SHP77 treated with DMSO at 0.1 percent for 48 hours (cell line): ENCODE measurements around the gene TAGLN3.
"Not testable (repeated sequence)": the region's sequence is repeated elsewhere in the genome, so short reads cannot be mapped to it uniquely, and the experiment has no call there.

Experiments used
- DNase-seq: peaks from one replicate; lab custom pipeline; 2025; lab: John Stamatoyannopoulos, UW

Gene TAGLN3

DNA sequence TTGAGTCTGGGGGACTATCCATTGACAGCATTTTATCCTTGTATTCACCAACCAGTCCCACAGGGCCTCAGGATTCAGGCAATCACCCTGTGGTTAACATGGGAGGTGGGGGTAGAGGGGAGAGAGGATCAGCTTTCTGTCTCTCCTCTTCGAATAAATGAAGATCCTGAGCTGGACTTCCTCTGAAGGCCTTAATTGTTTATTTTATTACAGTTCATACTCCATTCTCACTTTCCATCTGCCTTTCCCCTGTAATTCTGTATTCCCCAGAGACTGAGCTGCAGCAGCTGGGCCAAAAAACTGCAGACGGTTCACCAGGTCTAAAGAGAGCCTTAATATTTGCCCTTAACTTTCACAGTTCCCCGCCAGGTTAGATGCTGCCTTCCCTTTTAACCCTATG is 11.9 kb downstream of the TAGLN3 start:
- DNase-seq: no peak

- no peak for DNase-seq
Observed at GRCh38 chr3:112011376-112011940, 12.7 kb downstream of the TAGLN3 start.

DNA sequence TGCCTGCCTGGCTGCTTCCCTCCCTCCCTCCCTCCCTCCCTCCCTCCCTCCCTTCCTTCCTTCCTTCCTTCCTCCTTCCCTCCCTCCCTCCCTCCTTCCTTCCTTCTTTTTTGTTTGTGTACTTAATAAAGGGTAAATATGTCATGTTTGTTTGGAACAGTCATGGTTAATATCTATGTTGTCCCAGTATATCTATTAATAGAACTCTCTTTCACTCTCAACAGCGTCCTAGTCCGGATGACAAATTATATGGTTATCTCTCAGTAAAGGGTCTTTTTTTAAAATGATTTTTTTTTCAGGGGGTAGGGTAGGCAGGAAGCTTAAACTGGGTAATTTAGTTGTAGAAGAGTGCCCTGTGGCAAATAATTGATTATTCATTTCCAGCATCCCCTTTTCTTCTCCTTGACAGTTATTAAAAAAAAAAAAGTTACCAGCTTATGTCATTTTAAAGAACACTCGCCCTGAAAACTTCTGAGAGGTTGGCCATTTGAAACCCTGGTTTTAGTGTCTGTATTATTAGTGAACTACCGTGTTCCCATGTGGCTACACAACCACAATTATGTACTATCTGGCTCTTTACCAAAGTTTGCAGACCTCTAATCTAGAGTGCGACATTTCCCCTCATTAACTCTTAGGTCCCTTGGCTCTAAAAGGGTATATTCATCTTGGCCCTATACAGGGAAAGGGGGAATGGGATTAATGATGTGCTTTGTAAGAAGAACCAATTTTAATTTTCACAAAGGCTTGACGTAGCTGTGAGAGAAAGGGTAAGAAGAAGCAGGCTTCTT is 13.7 kb downstream of the TAGLN3 start:
- DNase-seq: no peak

- DNase-seq: peak; percentile 37
Observed at GRCh38 chr3:112013058-112013783, 14.5 kb downstream of the TAGLN3 start.

GRCh38 chr3:112013784-112014143 is 15.0 kb downstream of the TAGLN3 start:
- DNase-seq: no peak

DNA sequence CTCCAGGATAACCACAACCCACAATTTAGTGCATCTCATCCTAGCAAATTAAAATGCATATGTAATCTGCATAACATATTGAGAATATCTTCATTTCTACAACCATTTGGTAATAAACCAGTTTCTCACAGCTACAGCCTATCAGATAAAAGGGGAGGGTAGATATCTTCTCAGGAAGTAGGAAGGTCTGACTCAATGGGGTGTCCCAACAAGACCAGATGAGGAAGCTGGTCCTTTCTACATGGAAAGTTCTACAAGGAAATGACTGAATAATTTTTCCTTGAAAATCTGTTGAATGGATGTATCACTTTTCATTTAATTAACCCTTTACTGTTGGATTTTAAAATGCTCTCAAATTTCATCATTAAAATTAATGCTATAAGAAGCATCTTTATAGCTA is 18.4 kb downstream of the TAGLN3 start:
- no peak for DNase-seq

GRCh38 chr3:112018712-112019111 is 20.0 kb downstream of the TAGLN3 start:
- no peak for DNase-seq

DNA sequence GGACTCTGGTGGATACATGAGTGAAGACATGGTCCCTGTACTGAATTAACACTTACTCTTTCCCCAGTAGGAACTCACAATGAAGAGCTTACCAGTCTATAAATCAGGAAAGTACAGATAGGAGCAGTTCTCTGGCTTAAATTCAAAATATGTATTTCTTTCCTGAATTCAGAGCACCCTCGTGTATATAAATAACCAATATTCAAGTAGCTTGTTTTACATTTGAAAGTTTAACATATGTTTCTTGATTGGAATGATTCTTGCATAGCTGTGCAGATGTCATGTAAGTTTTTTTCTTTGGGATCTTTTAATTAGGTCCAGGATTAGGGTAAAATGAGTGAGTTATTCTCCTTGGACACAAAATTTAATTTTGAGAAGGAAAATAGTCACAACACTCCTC is 21.0 kb downstream of the TAGLN3 start:
- DNase-seq: no peak

GRCh38 chr3:112020674-112021085 is 22.0 kb downstream of the TAGLN3 start:
- DNase-seq: no peak

- DNase-seq: no peak
Observed at GRCh38 chr3:112027142-112027541, 28.4 kb downstream of the TAGLN3 start.

GRCh38 chr3:112027826-112028225 is 29.1 kb downstream of the TAGLN3 start:
- DNase-seq: no peak

DNA sequence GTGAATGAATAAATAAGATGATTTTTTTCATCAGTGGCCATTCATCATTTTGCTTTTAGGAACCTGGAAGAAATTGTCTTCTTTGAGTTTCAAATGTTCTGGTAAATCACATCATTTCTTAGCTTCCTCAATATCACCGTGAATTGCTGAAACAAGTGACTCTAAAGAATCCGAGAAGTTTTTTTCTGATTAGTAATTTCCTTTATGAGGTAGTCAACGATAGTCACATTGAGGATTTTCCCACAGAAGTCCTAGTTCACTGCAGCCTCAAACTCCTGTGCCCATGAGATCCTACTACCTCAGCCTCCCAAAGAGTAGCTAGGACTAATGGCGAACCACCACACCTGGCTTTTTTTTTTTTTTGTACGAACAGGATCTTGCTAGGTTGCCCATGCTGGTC is 32.2 kb downstream of the TAGLN3 start:
- DNase-seq: no peak

DNA sequence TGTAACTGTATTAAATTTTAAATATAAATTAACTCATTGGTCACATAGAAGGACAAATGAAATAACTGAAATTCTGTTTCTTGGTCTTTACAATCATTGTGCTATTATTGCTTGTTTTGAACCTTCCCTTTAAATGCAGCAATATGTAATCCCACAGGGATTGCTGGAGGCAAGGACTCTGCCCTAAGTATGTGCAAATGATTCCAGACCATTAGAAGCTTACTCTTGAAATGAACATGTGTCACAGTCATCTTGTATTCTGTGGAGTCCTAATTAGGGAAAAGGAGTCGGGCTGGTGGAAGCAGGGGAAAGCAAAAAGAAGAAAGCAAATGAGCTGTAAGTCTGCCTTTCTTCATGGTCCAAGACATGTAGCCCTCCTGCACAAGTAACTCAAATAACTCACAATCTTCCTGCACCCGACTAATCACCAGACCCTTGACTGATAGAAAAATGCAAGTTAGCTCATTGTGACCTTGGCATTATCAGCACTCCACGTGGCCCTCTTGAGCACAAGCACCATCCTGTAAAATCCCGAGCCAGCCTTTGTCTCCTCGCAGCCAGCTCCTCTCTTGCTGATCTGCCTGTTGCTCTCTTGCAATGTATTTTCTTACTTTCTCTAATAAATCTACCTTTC is 33.5 kb downstream of the TAGLN3 start:
- no peak for DNase-seq

DNA sequence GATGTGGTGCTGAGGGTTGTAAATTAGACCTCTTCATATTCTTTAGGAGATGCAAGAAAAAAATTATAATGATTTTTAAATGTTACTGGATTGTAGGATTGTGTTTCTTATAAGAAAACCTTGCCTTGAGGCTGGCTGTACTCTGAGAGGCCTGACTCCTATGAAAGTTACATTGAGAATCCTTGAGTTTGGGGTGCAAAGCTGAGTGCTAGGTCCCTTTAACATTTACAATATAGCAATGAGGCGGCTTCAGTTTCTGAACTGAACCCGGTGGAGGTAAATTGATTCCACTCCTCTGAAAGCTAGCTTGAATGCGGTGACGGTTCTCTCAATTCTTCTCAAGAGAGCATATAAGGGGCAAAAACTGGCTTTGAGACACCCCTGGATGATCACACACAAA is 35.7 kb downstream of the TAGLN3 start, which contains the start of gene TMPRSS7:
Gene TMPRSS7, plus strand, starts transcription at position 301 of the 400 bp plus-strand sequence. CDS start 110 bp downstream, outside the sequence.
- no peak for DNase-seq

DNA sequence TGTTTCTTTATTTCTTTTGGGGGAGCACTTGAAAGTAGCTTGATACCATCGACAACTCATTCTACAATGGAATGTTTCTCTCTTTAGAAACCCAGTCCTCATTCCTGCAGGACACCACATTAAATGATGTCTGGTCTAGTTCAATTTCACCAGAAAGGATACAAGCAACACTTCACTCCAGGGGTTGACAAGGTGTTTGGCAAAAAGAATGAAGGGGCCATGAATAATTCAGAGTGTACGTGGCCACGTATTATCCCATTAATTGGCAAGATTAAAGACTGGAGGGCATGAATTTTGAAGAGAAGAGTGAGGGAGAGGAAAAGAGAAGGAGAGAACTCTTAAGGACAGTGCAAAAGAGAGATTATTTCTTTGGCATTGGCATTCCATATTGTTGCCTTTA is 36.5 kb downstream of the TAGLN3 start:
- no peak for DNase-seq

DNA sequence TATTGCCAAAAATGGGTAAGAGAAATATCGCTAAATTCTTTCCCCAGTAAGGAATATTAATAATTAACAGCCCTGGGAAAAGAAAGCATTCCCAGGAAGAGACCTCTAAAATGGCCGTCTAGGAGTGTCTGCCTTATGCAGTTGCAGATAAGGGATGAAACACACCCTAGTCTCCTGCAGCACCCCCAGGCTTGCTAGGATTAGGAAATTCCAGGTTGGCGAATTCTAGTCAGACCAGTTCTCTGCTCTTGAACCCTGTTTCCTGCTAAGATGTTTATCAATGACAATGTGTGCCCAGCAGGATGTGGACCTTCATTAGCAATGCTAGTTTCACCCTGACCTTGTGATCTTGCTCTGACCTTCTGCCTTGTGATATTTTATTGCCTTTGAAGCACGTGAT is 38.5 kb downstream of the TAGLN3 start:
- DNase-seq: not testable (repeated sequence)

- no peak for DNase-seq
Observed at GRCh38 chr3:112038863-112039262, 40.1 kb downstream of the TAGLN3 start.

- no peak for DNase-seq
Observed at GRCh38 chr3:112041321-112041720, 42.6 kb downstream of the TAGLN3 start.

DNA sequence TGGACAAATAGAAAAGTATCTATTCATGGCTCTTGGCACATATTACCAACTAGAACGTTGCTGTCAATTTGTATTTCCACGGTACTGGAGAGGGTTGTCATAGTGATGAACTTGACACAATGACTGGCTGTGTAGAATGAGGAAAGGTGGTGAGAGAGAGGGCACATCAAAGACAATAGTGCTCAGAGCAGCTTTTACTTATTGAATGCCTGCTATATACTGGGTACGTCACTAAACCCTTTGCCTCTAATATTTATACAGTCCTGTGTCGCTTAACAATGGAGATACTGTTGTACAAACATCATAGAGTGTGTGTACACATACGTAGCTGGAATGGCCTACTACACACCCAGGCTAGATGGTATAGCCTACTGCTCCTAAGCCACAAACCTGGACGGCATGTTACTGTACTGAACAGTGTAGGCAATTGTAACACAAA is 44.1 kb downstream of the TAGLN3 start:
- peak; percentile 98 for DNase-seq

DNA sequence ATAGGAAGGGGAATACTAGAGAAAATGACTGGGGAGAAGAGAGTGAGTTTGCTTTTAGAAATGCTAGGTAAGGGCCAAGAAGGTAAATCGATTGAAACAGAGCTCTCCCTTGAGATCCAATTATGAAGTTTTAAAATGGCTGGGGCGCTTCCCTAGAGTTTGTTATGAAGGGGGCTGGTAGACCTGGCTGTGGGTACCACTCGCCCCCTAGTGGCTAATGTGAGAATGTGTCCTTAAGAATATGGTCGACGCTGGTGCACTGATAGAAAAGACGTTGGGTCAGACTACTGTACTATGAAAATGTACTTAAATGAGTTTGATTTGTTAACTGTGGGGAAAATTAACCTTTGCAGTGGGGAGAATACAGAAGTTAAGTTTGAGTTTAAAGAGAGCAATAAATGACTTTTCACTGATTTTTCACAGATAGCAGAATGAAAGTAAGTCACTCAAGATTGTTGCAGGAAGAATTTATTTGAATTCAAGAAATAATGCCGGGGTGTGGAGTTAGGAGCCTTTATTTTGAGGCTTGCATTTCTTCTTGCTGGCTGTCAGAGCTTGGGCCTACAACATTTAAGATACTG is 45.0 kb downstream of the TAGLN3 start:
- DNase-seq: peak; percentile 89

DNA sequence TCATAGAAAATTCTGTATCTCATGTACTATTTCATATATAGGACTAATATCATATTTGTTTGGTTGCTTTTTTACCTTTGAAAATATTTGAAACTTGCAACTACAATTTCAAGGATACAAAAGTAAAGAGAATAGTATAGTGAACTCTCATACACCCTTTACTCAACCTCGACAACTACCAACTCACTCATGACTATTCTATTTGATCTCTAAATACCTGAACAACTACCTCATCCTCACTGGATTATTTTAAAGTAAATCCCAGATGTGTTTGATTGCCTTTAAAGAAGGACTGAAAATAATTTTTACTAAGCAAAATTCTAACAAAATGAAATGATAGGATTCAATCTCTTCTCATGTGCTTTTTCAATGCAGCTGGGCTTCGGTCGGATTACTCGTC is 47.9 kb downstream of the TAGLN3 start:
- no peak for DNase-seq

GRCh38 chr3:112047264-112047663 is 48.5 kb downstream of the TAGLN3 start:
- DNase-seq: no peak
